A549 treated with ZK216348 at 1 μM for 4 hours (cell line): ENCODE results near the gene NPTN. TPM values are rescaled to one million over a fixed set of nuclear protein-coding genes. Genes with fewer than 3 reads are reported as not detected.

Experiments
- total RNA-seq: library from RNA; stranded (reverse); fragments of 200-300 nt; extraction: Qiagen RNA extraction; gene quantifications from 5 replicates; pipeline ENCODE4 v1.2.3, GENCODE V29; 2022; ENCODE audit warnings: low read depth

NPTN gene
- total RNA-seq = 176 to 209 TPM (median 198 TPM) in 5 replicates

DNA sequence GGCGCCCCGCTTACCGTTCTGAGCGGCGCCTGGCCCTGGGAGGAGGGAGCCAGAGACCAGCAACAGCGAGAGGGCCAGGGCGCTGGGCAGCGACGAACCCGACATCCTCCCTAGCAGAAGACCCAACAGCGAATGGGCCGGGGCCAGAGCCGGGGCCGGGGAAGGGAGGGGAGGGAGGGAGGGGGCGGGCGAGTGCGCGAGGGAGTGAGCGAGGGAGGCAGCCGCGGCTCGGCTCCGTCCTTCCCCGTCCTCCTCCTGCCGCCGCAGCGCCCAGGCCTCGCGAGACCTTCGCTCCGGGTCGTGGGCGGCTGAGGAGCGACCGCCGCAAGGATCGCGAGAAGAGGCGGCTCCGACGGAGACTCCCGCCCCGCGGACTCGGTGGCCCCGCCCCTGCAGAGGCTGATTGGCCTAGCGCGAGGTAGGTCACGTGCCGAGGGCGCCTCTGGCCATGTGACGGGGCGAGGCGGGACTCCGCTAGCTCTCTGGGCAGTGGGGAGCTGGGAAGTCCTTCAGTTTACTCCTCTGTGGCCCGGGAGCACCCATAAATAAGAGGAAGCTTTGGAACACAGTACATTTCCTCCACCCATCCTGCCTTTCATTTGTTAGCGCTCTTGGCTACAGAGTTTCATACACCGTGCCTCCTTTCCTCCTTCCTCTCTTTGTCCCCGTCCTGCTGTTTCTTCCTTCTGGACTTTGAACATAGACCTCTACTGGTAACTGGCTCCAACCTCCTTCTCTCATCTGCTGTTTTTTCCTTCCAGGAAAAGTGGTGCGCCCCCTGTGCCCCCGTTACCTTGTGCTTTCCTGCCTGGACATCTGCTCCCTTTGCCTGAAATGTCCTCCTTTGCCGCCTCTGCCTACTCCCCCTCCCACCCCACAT is at the start of gene NPTN:
TSS of gene NPTN (minus strand) at position 279 of the 880 bp plus-strand sequence. CDS start at position 105, 174 bp downstream.

Other genes with a start within 250 kb of the NPTN start
- not detected in 5 replicates for gene REC114, start 190.2 kb downstream of the NPTN start, total RNA-seq
- gene CD276, start 51.0 kb upstream of the NPTN start, total RNA-seq = 57.8 to 88.3 TPM (median 76.9 TPM) in 5 replicates
- gene INSYN1, start 120.0 kb upstream of the NPTN start, total RNA-seq = 0.61 to 2.2 TPM (median 1.6 TPM) in 5 replicates
- gene TBC1D21, start 240.2 kb upstream of the NPTN start, total RNA-seq = not detected in 5 replicates